GM19455 (cell line): ENCODE data around the gene RPF1.
"Not testable (repeated sequence)": the region's sequence is repeated elsewhere in the genome, so short reads cannot be mapped to it uniquely, and the experiment has no call there.

Source experiments
- ATAC-seq: cut with Tn5 transposase; IDR thresholded peaks from one replicate; pipeline ENCODE4 v1.9.1; 2021; ENCODE audit not compliant: unreplicated experiment

The RPF1 gene, protein sequence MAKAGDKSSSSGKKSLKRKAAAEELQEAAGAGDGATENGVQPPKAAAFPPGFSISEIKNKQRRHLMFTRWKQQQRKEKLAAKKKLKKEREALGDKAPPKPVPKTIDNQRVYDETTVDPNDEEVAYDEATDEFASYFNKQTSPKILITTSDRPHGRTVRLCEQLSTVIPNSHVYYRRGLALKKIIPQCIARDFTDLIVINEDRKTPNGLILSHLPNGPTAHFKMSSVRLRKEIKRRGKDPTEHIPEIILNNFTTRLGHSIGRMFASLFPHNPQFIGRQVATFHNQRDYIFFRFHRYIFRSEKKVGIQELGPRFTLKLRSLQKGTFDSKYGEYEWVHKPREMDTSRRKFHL

DNA sequence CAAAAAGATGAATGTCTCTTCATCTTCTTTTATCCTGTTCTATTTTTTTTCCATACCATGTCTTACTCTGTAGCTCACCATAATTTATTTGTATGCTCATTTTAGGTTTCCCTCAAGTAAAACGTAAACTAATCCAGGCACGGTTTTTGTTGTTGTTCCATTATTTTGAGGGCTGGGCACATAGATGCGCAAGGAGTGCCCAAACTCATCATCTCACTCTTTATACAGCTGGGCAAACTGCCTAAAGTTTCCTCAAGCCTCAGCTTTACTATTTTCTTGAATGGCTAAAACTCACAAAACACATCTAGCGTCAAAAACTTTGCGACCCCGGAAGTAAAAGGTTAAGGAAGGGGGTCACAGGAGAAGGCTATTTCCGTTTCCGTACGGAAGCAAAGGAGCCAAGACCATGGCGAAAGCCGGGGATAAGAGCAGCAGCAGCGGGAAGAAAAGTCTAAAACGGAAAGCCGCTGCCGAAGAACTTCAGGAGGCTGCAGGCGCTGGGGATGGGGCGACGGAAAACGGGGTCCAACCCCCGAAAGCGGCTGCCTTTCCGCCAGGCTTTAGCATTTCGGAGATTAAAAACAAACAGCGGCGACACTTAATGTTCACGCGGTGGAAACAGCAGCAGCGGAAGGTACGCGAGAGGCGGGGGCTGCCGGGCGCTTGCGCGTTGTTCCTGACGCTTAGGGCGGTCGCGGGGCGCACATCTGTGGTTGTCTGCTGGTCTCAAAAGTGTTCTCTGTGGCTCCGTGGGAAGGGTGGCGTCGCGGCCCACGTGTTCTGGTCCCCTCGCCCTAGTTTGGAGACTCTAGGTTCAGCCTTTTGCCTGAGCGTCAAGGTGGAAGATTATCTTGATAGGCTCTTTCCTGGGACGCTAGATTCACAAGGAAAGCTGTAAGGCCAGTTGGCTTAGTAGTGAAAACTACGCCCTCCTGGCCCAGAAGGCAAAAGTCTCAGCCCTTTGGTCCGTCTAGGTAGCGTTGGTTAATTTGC, at the start of gene RPF1:
TSS of gene RPF1 (plus strand) at position 391 of the 993 bp plus-strand sequence. CDS start at position 407, 16 bp downstream.
- ATAC-seq: peak; percentile 98

DNA sequence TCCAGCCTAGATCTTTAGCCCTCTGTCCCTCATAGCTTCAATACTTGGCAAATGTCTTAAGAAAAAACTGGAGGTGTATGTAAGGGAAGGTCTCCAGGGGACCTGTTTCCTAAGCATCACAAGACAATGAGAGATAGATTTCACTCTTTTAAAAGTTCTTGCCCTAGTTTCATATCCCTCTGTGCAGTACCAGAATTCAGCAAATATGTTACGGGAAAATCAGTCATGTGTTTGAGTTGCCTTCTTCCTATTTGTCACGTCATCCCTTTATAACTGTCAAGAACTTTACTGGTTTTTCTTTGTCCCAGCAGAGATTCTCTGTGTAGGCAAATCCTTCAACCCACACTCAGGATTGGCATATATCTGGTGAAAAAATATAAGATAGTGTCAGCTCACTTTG, 48.5 kb upstream of the RPF1 start:
- no peak for ATAC-seq

DNA sequence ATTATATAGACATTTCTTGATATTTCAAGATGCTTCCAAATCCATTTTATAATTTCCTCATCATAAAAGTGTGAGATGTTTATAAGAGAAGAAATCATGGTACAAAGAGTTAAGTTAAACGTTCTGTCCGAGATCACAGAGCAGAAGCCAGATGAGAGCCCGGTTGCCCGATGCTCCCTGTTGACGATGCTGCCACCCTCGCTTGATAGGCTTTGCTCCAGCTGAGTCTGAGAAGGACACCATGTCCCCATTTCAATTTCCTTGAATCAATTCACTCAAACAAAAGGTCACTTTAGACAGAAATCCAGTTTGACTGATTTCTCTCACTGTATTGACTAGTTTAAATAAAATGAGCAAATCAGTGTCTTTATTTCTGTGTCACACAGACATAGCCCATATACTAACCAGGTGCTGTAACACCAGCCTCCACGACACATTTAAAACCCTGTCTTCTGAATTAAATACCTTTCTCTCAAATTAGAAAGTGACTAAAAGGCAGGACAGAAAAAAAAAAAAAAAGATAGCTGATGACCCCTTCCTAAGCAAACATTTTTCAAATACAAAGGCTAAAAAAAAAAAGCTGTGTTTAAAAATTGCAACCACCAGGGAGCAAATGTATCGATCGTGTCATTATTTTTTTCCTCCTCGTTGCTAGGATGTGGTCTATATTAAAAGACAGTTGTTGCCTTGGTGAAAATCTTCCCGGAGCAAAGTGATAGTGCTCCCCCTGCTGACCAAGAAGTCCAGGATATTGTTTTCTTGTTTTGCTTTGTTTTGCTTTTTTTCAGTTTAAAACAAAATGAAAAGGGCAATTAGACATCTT, 45.6 kb upstream of the RPF1 start:
- peak; percentile 66 for ATAC-seq

DNA sequence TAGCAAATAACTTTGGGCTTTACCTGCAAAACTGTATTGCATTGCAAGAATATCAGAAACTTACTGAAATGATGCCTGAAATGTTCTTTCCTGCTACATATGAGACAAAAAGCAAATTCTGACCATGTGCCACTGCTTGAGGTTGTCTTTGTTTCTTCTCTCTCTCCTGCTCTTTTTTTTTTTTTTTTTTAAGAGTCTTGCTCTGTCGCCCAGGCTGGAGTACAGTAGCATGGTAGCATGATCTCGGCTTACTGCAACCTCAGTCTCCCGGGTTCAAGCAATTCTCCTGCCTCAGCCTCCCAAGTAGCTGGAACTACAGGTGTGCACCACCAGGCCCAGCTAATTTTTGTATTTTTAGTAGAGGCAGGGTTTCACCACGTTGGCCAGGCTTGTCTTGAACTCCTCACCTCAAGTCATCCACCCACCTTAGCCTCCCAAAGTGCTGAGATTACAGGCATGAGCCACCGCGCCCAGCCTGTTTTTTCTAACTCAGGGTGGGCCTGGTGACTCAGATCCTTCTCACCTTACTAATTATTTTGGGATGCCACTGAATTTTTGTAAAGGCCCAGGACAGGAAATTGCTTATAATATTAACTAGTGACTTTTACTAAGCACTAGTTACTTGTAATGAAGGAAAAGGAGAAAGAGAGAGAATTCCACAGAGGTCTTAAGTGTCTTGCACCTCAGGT, 44.8 kb upstream of the RPF1 start:
- ATAC-seq: peak; percentile 6

DNA sequence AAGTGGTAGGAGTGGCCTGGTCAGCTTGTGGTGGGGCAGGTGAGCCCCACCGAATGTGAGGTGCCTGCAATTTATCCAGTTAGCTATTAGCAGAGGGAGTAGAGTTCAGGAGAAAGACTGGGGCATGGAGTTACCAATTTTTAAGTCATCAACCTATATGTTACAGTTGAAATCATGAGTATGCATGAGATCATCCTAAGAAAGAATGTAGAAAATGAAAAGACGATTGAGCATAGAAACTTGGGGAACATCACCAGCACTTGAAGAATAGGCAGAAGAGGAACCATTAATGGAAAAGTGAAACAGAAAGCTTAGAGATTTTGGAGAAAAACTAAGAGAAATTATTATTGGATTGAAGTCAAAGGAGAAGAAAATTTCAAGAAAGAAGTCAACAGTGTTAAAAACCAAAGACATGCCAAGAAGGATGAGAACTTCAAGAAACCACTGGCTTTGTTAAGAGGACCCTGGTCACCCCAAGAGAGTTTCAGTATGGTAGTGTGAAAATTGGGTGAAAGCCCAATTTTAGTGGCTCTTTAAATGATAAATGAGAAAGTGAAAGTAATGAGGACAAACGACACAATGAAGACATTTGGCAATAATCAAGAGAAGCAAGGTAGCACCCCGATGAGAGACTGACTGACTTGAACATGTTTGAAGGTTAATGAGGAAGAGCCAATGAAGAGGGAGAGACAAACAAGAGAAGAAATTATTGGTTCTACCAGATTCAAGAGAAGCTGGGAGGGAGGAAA, 44.1 kb upstream of the RPF1 start:
- ATAC-seq: no peak

DNA sequence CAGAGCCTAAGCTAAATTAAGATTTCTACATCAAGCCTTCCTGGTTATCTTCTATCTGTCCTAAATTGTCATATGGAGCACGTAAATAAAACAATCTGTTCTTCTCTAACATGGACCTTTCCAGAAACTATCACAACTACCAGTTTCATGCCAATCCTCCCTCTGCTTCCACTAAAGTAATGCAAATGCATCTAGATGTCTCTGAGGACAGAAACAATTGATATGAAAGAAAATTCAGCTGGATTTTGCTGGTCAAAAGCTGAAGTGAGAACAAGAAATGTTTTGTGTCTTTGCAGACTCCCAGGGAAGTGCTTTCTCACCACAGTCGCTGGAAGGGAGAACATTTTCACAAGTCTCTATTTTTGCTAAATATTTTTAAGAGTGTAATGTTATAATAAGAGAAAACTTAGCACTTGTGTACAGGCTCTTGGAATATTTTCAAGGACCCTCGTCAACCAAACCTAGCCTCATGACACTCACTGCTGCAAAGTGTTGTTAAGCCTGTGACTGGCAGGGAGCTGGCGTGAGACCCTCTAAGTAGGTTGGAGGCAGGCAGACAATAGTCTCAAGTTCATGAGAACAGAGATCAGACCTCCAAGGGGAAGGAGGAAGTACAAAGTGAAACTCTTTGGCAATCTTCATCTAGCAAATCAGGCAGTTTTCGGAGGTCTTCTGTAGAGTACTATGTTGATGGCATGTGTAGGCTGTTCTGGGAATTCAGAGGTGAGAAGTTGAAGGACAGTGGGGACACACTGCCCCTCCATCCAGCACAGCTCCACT, 42.0 kb upstream of the RPF1 start:
- no peak for ATAC-seq

DNA sequence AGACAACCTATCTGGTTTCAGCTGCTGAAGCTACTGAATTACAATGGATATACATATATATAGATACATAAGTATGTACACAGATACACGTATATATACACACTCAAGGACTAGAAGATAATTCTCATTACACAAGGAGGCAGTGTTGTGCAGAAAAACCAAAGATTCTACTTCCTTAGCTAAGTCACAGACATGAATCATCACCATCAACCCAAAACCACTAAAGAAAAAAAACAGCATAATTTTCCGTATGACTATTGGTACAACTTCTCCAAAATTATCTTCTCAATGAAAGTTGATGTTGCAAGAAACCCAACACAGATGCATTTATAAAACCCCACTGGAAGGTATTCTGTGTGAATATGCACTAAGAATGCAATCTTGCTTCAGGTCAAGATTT, 36.8 kb upstream of the RPF1 start:
- ATAC-seq: peak; percentile 99

DNA sequence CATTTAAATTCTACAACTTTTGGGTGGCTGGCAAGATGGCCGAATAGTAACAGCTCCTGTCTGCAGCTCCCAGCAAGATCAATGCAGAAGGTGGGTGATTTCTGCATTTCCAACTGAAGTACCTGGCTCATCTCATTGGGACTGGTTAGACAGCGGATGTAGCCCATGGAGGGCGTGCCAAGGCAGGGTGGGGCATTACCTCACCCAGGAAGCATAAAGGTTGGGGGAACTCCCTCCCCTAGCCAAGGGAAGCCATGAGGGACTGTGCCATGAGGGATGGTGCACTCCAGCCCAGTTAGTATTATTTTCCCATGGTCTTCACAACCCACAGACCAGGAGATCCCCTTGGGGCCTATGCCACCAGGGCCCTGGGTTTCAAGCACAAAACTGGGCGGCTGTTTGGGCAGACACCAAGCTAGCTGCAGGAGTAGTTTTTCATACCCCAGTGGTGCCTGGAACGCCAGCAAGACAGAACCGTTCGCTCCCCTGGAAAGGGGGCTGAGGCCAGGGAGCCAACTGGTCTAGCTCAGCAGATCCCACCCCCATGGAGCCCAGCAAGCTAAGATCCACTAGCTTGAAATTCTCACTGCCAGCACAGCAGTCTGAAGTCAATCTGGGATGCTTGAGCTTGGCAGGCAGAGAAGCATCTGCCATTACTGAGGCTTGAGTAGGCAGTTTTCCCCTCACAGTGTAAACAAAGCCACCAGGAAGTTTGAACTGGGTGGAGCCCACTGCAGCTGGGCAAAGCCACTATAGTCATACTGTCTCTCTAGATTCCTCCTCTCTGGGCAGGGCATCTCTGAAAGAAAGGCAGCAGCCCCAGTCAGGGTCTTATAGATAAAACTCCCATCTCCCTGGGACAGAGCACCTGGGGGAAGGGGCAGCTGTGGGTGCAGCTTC, 36.1 kb upstream of the RPF1 start:
- peak; percentile 24 for ATAC-seq

DNA sequence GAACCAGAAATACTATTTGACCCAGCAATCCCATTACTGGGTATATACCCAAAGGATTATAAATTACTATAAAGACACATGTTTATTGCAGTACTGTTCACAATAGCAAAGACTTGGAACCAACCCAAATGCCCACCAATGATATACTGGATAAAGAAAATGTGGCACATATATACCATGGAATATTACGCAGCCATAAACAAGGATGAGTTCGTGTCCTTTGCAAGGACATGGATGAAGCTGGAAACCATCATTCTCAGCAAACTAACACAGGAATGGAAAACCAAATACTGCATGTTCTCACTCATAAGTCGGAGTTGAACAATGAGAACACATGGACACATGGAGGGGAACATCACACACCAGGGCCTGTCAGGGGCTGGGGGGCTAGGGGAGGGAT, 30.4 kb upstream of the RPF1 start:
- ATAC-seq: not testable (repeated sequence)

DNA sequence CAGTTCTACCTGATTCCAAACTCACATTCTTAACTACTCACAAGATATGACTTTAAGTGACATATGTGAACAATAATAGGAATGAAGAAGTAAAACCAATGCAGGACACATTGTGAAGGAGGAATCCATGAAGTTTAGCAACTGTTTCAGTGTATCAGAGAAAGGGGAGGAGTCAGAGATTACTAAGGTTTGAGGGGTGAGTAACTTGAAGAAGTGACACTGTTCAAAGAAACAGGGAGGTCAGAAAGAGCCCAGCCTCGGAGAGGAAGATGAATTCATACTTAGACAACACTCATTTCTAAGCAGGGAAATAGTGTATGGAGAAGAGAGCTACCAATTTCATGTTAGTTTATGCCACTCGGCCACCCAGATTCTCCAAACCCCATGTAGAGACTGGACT, 28.2 kb upstream of the RPF1 start:
- ATAC-seq: no peak

DNA sequence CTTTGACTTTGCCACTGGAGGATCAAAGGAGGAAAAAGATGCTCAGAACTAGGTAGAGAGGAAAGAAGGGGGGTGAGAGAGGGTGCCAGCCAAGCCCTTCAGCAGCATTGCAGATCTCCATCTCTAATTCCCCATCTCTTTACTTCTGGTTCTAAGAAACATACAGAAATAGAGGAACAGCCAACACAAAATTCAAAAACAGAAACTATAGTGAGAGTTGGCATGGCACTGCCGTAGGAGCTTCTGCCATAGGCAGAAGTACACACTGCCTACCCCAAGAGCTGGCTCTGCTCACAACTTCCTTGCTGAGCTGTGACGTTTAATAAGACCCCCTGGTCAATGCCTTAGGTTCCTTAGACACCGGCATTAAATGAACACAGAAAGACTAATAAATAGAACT, 26.6 kb upstream of the RPF1 start:
- no peak for ATAC-seq

DNA sequence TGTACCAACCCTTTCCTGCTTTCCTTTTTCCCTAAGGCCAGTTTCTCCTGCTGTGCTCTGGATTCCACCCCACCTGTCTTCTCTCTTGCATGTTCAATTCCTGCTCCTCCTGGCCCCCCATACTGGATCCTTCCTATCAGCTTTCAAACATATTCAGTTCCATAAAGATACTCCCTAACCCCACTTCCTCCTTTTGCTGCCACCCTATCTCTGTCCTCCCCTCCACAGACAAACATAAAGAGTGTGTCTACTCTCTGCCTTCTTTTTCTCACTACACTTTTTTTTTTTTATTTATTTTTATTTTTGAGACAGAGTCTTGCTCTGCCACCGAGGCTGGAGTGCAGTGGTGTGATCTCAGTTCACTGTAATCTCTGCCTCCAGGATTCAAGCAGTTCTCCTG, 16.9 kb upstream of the RPF1 start:
- ATAC-seq: no peak

DNA sequence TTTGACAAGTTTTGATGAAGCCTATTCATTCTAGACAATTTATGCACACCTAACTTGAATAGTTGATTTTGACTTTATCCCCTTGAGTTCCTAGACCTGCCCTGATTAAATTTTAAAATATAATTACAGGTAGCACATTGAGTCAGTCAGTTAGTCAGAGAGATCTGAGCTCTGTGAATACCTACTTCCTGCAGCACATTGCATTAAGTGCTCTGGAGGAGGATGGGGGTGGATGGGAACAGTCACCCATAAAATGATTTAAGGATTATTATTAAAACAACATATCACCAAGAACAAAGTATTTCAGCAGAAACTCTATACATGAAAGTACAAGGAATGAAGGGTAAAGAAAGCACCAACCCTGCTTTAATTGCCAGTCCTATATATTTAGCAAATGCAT, 11.8 kb upstream of the RPF1 start:
- ATAC-seq: no peak

DNA sequence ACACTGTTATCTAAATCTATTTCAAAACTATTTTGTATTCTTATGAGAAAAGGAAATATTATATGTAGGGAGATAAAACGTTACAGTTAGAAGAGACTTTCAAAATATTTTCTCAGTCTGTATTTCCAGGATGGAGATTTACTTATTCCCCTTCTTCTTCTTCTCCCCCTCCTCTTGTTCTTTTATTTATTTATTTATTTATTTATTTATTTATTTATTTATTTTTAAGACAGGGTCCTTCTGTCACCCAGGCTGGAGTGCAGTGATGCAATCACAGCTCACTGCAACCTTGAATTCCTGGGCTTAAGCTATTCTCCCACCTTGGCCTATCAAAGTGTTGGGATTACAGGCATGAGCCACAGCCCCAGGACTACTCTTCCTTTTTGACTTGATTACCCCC, 2.8 kb upstream of the RPF1 start:
- ATAC-seq: no peak

DNA sequence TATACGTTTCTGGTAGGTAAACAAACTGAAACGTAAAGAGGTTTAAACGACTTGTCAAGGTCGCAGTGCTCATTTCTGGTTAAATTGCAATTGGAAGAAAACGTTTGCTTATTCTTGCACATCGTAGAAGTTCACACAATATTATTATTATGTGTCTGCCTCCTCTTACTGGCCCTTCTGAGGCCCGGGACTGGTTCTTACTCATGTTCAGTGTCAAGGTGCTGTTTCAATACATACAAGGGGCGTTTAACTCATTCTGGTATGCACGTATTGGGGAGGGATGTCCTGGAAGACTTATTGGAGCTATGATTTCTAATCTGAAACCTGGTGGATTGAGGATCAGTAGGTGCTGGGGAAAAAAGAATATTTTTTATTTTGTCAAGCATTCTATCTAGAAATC, 932 bp downstream of the RPF1 start:
- peak; percentile 12 for ATAC-seq

DNA sequence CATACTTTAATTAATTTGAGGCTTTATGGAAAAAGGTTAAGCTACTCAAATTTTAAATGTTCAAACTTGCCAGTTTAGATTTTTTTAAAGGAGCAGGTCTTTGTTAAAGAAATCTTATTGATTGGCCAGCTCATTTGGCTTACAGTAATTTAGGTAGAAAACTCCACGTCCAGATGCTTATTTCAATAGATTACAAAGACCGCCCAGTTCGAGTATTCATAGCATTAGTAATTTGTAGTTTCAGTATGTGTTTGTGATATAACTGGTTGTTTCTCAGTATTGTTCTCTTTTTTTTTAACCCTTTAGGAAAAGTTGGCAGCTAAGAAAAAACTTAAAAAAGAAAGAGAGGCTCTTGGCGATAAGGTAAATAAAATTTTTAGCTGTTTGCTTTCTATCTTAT, 1.6 kb downstream of the RPF1 start:
- no peak for ATAC-seq

DNA sequence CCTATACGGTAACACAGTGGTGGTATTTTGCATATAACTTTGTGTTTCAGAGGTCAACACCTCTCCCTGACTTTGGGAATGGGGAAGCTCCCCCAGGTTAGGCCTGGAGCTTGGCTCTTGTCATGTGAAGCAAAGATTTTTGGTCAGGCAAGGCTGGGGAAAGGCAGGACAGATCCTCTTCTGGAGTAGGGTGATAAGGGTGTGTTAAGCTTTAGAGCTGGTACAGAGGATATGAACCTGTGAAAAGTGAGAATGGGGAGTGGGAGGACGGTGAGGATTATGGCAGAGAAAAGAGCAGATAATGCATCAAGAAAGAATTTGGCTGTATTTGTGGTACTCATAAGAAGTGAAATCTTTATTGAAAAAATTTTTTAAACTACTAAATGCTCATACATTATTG, 2.3 kb downstream of the RPF1 start:
- no peak for ATAC-seq

DNA sequence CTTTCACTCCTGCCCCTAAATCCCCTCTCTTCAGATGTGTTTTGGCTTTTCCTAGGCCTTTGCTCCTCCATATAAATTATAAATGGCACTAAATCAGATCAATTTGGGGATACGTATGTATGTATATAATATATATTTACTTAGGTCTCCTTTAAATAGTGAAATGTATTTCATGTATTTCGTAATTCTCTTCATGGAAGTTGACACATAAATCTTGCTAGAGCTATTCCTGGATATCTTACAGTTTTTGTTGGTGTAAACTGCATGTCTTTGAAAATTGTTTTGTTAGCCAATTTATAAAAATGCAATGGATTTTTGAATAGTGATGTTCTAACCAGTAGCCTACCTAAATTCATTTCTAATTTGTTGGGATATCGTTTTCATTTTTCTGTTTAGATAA, 9.0 kb downstream of the RPF1 start:
- ATAC-seq: no peak
